Ishikawa (cell line): Measurements from ENCODE around the gene UST.

Experiments
- CEBPB ChIP-seq: IDR thresholded peaks from 2 replicates; pipeline ENCODE4 v1.6.1; 2012
- CREB1 ChIP-seq: IDR thresholded peaks from 2 replicates; pipeline ENCODE4 v1.6.1; 2012; ENCODE audit warnings: low read depth
- EGR1 ChIP-seq: IDR thresholded peaks from 2 replicates; pipeline ENCODE4 v1.6.1; 2012
- EP300 ChIP-seq: IDR thresholded peaks from 2 replicates; pipeline ENCODE4 v1.6.1; 2012; ENCODE audit warnings: borderline replicate concordance
- FOXM1 ChIP-seq: IDR thresholded peaks from 2 replicates; pipeline ENCODE4 v1.6.1; 2012; ENCODE audit warnings: low read depth, borderline replicate concordance
- NFIC ChIP-seq: IDR thresholded peaks from 2 replicates; pipeline ENCODE4 v1.6.1; 2012
- RAD21 ChIP-seq: IDR thresholded peaks from 2 replicates; pipeline ENCODE4 v1.6.1; 2012; ENCODE audit warnings: low read depth
- TAF1 ChIP-seq: IDR thresholded peaks from 2 replicates; pipeline ENCODE4 v1.6.1; 2012; ENCODE audit warnings: low read depth, mild to moderate bottlenecking
- TCF12 ChIP-seq: IDR thresholded peaks from 2 replicates; pipeline ENCODE4 v1.6.1; 2012; ENCODE audit warnings: low read depth
- TEAD4 ChIP-seq: IDR thresholded peaks from 2 replicates; pipeline ENCODE4 v1.6.1; 2012
- YY1 ChIP-seq: IDR thresholded peaks from 2 replicates; pipeline ENCODE4 v1.6.1; 2012; ENCODE audit warnings: low read depth
- ZBTB7A ChIP-seq: IDR thresholded peaks from 2 replicates; pipeline ENCODE4 v1.6.1; 2012; ENCODE audit warnings: low read depth
- TF ChIP-seq, protein P1 (sequence below): IDR thresholded peaks from 2 replicates; pipeline ENCODE4 v1.6.1; 2012
- TF ChIP-seq, protein P2 (sequence below): IDR thresholded peaks from 2 replicates; pipeline ENCODE4 v1.6.1; 2012; ENCODE audit warnings: low read depth, mild to moderate bottlenecking
- TF ChIP-seq, protein P3 (sequence below): IDR thresholded peaks from 2 replicates; pipeline ENCODE4 v1.6.1; 2012

UST gene

DNA sequence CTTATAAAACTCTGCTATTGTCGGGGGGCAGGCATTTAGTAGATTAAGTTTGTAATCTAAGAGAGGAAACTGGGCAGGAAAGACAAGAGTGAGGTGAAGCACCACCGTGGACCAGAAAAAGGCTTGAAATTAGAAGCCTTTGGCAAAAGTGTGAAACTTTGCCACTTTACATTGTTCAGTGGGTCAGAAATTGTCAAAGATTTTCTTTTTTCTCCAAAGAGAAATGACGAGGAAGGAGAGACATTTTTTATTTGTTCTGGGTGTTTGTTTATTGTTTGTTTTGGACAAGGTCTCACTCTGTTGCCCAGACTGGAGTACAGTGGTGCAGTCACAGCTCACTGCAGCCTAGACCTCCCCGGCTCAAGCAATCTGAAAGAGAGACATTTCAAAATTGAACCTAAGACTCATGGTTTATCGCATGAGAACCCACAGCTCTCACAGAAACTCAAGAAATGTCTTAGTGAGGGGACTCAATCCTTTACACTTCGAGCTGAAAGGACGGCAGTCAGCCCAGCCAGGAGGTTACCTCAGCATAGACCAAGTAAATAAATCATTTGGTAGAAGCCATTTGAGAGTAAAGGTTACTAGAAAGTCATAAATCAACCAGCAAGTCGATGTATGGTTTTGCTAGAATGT lies 307.8 kb downstream of the UST start:
- TF ChIP-seq NFIC (no peak), CEBPB (no peak), EGR1 (no peak)

DNA sequence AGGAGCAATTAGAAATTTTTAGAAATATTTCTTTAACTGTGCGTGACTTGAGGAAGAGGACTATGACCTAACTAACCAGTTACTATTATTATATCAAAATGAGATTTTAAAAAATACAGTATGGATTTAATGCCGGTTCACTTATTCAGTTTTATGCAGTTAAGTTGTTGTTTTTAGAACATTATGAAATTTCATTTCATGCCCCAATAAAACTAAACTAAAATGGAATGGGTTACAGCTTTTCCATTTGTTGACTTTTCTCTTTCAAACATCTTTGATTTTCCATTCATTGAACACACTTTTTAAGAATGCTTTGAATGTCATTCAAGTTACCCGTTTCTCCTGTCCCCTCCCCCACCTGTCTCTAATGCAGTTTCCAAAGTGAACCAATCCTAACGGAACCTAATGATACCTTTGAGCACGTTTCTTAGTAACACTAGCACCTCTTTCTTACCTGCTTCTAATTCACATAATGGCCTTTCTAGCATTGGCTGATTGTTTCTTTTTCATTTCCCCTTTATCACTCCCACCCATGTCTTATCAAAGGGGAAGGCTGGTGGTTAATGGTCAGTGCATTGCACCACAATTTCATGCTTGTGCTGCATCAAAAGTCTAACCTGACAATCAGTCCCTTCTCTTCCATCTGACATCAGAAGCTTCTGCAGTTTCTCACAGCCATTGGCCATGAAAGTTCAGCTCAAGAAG lies 308.5 kb downstream of the UST start:
- TF ChIP-seq TEAD4 = no peak

DNA sequence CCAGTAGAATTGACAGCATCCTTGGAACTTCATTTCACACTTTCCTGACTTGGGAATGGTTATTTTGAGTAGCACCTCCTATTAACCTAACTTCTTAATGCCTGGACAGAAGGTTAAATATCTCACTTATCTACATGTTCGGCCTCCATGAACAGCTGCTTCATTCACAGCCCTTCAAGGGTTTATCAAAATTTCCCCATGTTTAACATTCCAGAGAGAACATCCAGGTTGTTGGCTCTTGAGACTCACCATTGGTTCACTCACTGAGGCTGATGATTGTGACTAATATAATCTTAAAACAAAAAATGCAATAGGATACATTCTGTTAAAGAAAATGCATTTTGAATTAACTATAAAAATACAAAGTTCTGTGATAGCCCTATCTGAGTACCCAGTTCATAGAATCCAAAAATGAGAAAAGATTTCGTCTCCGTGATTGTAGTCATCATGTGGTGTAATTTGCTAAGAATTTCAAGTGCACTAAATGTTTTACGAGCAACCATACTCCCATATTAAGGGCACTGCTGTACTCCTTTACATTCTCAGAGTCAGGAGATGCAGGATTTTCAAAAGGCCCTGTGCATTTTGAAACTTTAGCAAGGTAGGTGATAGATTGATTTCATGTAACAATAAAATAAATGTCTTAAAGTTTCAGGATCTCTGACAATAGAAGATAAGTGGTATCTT lies 310.1 kb downstream of the UST start:
- TF ChIP-seq FOXM1 (no peak), ZBTB7A (no peak), CREB1 (no peak), EGR1 (no peak), TAF1 (no peak)
- TF ChIP-seq, protein P1, sequence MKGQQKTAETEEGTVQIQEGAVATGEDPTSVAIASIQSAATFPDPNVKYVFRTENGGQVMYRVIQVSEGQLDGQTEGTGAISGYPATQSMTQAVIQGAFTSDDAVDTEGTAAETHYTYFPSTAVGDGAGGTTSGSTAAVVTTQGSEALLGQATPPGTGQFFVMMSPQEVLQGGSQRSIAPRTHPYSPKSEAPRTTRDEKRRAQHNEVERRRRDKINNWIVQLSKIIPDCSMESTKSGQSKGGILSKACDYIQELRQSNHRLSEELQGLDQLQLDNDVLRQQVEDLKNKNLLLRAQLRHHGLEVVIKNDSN = no peak

DNA sequence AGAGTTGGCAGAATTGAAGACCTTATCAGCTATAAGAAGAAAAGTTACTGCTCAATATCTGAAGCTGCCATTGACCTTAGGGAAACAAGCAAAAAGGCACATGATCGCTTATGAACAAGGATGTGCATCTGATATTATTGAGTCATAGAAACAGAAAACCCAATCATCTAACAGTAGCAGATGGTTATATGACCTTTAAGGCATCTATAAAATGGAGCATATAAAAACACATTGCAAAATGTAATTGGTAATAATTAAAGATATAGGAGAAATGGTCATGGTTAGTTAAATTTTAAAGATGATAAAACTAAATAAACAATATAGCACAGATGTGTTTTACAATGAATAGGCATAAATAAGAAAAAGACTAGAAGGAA lies 310.6 kb downstream of the UST start:
- TF ChIP-seq EGR1 (no peak), CREB1 (no peak), NFIC (no peak), RAD21 (no peak), TCF12 (no peak), TEAD4 (no peak), YY1 (no peak), CEBPB (no peak), TAF1 (no peak), FOXM1 (no peak), ZBTB7A (no peak), EP300 (no peak)
- TF ChIP-seq, protein P2, sequence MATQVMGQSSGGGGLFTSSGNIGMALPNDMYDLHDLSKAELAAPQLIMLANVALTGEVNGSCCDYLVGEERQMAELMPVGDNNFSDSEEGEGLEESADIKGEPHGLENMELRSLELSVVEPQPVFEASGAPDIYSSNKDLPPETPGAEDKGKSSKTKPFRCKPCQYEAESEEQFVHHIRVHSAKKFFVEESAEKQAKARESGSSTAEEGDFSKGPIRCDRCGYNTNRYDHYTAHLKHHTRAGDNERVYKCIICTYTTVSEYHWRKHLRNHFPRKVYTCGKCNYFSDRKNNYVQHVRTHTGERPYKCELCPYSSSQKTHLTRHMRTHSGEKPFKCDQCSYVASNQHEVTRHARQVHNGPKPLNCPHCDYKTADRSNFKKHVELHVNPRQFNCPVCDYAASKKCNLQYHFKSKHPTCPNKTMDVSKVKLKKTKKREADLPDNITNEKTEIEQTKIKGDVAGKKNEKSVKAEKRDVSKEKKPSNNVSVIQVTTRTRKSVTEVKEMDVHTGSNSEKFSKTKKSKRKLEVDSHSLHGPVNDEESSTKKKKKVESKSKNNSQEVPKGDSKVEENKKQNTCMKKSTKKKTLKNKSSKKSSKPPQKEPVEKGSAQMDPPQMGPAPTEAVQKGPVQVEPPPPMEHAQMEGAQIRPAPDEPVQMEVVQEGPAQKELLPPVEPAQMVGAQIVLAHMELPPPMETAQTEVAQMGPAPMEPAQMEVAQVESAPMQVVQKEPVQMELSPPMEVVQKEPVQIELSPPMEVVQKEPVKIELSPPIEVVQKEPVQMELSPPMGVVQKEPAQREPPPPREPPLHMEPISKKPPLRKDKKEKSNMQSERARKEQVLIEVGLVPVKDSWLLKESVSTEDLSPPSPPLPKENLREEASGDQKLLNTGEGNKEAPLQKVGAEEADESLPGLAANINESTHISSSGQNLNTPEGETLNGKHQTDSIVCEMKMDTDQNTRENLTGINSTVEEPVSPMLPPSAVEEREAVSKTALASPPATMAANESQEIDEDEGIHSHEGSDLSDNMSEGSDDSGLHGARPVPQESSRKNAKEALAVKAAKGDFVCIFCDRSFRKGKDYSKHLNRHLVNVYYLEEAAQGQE = no peak
- TF ChIP-seq, protein P1 = no peak
- TF ChIP-seq, protein P3, sequence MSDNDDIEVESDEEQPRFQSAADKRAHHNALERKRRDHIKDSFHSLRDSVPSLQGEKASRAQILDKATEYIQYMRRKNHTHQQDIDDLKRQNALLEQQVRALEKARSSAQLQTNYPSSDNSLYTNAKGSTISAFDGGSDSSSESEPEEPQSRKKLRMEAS = no peak

DNA sequence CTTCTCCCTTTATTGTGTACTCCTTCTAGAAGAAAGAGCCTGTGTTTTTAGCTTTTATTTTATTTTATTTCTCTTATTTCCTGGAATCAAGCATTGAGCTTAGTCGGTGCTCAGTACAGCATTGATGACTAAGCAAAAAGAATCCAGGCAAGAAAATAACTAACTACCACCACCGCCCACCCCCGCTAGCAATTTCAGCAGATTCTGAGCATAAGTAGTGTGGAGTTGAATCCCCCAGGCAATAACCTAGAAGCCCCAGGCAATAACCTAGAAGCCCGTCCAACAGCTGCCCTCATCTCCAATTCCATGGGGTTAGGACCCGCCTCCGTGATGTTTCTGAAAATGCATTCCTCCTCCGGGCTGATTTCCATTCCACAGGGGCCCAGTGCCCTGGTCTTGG lies 312.7 kb downstream of the UST start:
- TF ChIP-seq, protein P1 = no peak
- TF ChIP-seq TCF12 (no peak), ZBTB7A (no peak), EGR1 (no peak), TEAD4 (no peak)
- TF ChIP-seq, protein P3 = no peak

DNA sequence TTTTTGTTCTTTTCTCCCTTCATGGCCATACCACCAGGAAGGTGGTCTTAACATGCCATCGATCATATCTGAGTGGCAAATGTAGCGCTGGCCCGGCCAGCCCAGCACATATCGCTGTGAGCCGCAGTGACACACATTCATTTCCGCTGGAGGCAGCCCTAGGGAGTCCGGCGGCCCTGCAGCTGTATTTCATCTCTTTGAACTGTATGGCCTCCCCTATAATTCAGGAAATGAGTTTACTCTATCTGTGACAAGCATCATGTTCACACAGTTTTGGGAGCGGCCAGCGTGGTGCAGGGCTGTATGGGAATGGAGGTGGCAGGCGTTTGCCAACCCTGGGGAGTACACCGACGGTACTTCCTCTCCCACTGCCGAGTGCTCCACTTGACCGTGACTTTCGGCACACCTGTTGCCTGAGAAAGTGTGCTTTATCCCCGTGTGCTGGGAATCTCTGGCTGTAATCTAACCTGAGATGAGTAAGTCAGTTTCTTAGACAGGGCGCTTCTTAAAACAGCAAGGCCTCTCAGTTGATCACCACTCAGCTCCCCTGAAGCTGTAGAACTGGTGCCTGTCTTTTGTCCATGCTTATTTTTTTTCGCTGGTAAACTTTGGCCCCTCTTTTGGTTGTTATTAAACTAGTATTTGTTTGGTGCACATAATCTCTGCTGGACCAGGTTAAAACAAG lies 313.6 kb downstream of the UST start:
- TF ChIP-seq TCF12 (no peak), CEBPB (no peak), NFIC (no peak), CREB1 (no peak), EGR1 (no peak), FOXM1 (no peak), YY1 (no peak), RAD21 (no peak), TEAD4 (no peak), ZBTB7A (no peak), TAF1 (no peak), EP300 (no peak)
- TF ChIP-seq, protein P3 = no peak
- TF ChIP-seq, protein P1 = no peak
- TF ChIP-seq, protein P2 = no peak
